SH-SY5Y (cell line): ENCODE data around the gene RABGAP1L.

Experiments
- GATA2 ChIP-seq: IDR thresholded peaks from 2 replicates; pipeline ENCODE4 v1.6.1; 2011; ENCODE audit warnings: mild to moderate bottlenecking, low read depth, low read length
- GATA3 ChIP-seq: IDR thresholded peaks from 2 replicates; pipeline ENCODE4 v1.6.1; 2011; ENCODE audit warnings: low read depth, mild to moderate bottlenecking, low read length, moderate library complexity

RABGAP1L gene

DNA sequence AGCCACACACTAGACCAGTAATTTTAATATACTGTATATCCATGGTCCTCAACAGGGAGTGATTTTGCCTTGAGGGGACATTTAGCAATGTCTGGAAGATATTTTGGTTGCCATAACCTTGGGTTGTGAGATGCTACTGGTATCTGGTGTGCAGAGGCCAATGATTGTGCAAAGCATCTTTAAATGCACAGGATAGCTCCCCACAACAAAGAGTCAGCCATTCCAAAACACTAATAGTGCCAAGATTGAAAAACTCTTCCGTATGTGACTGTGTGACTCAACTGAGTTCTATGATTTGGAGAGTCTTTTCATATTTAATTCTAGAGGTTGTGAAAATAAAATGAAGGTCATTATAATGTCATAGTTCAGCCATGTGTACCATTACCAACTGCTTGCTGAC is 699.0 kb downstream of the RABGAP1L start:
- TF ChIP-seq GATA2 (no peak), GATA3 (no peak)

DNA sequence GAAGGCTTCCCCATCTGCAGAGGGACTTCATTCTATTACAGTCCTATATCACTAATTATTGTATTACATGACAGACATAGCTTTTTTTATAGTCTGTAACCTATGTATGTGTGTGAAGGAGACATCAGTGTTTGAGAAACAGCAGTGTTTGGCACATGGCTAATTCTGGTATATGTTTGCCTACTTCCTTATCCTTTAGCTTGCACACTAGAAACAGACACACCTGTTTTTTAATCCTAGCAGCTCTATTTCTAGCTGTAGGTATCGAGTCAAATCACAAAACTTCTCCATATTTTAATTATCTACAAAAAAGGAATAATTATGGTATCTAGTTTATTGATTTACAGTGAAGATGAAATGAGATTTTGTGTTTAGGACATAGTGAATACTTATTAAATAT is 711.0 kb downstream of the RABGAP1L start:
- TF ChIP-seq GATA2 (no peak), GATA3 (no peak)

DNA sequence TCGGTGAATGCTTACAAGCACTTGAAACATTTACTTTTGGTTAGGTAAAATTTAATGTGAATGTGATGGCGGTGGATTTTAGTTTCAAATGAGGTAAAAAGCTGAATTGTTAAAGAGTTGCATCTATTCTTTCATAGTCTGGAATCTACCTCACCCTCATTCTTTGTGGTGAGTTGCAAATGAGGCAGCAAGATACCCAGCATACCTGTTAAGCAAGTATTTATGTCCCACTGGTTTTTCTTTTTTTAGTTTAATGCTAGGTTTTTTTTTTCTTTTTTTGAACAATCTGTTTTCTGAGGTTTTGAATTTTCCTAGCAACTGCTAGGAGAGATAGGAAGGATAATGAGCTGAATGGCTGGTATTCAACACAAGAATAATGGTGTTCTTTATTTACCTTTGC is 712.6 kb downstream of the RABGAP1L start:
- TF ChIP-seq GATA2 (no peak), GATA3 (no peak)

DNA sequence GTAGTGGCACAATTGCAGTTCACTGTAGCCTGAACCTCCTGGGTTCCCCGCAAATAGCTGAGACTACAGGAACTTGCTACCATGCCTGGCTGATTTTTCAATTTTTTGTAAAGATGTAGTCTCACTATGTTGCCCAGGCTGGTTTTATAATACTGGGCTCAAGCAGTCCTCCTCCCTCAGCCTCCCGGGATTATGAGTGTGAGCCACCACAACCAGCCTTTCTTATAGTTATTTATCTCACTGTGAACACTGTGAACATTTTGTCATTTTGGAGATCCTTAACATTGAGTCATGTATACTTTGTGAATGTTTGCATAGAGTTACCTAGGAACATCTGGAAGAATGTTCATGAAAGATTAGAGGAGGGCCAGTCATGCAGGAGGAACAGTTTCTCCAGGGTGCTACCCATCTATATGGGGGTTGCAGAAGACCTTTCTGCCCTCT is 713.3 kb downstream of the RABGAP1L start:
- no peak for TF ChIP-seq GATA3
- no peak for TF ChIP-seq GATA2

DNA sequence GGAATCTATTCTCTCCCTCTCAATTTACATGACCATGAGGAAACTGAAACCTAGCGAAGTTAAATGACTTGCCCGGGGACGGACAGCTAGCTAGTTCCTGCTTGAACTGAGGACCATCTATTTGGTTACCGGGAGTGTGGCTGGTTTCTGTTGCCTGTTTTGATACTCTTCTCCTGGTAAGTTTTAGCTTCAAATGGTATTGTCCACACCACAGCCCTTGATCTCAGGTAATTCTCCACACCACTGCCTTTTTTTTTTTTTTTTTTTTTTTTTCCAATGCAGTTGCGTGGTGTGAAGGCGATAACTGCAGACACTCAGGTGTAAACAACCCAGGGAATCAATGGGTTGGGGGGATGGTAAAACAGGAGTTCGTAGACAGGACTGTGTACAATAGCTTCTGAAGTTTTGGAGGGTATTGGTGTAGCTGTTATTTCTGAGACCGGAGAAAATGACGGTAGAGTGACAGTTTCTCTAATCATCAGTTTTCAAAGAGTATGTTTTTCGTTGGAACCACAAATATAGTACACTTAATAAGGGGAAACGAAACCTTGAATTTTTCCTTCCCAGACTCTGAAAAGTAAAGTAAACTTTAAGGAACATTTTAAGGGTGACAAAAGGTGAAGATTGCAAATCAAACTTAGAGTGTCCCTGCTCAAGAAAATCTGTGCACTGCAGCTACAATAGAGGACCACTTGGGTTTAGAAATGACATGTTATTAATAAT is 715.2 kb downstream of the RABGAP1L start:
- TF ChIP-seq GATA2 (no peak), GATA3 (no peak)

DNA sequence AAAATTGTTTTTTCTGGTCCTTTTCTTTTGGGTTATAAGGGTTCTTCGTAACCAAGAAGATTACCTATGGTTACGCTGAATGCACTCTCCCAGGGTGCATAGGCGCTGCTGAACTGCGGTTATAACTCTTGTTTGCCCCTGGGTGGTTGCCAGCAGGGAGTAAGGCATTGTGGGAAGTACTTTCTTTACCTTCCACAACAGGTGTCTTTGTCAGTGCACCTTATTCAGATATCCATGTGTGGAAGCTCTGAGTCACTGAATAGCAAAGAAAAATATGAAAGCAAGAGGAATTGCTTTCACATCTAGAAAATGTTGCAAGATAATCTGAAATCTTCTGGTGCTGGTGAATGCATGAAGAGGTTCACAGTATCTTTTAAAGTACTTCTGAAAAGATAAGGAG is 716.0 kb downstream of the RABGAP1L start:
- no peak for TF ChIP-seq GATA3
- no peak for TF ChIP-seq GATA2

DNA sequence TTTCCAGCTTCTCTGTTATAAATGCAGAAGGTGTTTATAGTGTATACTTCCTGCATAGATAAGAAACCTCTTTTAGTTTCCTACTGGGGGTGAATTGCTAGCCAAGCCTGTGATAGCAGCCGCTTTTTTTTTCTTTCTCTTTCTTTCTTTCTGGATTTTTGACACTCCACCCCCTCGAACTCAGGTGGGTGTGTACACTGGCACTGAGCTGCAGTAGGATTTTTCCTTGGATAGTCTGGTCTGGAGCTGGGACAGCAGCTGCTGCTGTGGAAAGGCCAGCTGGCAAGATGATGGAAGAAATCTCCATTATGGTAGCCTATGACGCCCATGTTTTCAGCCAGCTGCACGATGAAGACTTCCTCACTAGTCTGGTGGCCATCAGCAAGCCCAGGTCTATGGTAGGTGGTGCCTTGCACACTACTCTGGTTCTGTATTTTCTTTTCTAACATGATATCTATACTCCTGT is 717.9 kb downstream of the RABGAP1L start:
- no peak for TF ChIP-seq GATA2
- no peak for TF ChIP-seq GATA3

DNA sequence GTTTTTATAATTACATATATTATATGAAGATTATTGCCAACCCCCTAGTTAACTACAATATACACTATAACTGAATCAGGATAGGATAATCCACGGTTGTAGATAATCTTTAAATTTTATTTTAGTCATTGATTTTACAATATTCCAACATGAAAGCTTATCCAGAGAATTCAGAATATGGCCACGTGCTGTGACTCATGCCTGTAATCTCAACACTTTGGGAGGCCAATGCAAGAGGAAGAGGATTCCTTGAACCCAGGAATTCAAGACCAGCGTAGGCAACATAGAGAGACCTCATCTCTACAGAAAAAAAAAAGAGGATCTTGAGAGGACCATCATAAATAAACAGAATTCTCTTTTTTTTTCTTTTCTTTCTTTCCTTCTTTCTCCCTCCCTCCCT is 720.9 kb downstream of the RABGAP1L start:
- TF ChIP-seq GATA2, result no peak
- TF ChIP-seq GATA3, result no peak

DNA sequence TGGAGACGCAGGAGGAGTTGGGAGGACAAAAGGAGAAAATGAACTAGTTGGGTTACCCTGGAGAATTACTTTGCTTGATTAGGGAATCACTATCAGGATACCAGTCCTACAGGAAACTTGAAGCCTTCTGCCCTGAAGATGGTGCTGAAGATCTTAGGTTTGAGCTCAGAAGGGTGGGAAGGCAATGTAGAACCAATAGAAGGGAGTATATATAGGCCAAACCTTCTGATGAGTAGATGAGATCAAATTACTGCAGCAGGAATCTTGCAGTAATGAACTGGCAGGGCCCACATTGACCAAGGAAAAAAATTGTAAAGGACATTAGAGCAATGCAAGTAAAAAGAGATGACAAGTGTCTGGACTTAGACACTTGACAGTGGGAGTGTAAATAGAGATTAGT is 724.1 kb downstream of the RABGAP1L start:
- TF ChIP-seq GATA3 (no peak), GATA2 (no peak)

DNA sequence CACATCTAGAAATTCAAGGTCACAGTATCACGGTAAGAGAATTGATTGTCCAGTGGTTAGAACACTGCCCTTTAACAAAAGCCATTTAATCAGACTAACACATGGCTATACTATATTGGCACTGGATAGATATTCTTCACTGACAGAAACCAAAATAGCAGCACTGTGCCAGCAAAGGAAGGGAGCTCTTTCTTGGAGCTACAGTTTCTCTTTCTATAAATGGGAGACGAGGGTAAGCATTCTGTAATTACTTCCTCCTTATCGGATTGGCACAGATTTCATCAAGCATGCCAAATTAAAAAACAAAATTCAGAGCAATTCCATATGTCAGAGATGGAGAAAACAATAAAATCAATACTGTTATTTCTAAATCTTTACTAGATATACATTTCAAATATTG is 724.7 kb downstream of the RABGAP1L start:
- TF ChIP-seq GATA2 (no peak), GATA3 (no peak)

DNA sequence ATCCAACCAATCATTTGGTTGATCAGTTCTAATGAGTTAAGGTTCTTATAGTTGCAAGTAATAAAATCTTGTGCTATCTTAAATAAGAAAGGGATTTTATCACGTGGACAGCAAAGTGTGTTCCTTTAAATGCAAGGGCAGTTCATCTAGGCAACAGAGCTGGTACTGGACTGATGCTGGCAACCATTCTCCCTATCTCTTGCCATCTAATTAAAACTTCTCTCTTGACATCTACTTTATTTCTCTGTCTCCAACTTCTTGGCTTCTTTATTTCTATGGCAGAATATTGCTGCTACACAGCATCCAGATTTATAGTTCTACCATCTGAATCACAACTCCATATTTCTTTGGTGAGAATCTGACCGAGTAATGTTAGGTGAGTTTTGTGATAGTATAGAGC is 725.2 kb downstream of the RABGAP1L start:
- no peak for TF ChIP-seq GATA2
- TF ChIP-seq GATA3, result no peak

DNA sequence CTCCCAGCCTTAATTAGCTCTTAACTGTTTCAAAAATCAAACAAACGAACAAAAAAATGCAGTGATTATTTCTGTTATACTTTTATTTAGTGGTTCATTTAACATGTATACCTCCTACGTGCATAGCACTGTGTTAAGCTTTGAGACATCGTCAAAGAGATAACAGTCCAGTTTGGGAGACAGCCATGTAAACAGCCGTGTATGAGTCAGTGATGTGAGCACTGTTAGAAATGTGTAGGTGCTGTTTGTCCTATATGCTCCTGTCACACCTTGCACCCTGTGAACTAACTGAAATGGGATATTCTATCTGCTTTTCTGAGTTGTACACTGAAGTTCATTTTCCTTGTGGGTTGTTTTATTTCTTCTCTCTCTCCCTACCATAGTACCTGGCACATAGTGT is 730.7 kb downstream of the RABGAP1L start:
- no peak for TF ChIP-seq GATA2

DNA sequence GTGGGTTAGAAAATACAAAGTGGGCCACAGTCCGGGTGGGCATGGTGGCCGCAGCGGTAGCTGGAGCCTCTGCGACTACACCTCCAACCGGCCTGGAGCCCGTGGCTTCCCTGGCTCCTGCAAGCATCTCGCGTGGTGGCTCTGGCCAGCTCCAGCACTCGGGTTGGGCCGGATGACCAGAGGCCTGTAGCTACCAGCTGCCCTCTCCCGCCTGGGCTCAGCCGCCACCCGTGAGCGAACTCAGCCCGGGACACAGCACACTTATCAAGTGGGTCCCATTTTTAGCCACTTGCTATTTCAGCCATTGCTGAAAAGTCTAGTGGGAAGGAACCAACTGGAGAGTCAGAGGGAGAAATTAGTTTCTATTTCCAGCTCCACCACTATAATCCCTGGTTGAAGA is 732.7 kb downstream of the RABGAP1L start:
- TF ChIP-seq GATA3 (no peak), GATA2 (no peak)

DNA sequence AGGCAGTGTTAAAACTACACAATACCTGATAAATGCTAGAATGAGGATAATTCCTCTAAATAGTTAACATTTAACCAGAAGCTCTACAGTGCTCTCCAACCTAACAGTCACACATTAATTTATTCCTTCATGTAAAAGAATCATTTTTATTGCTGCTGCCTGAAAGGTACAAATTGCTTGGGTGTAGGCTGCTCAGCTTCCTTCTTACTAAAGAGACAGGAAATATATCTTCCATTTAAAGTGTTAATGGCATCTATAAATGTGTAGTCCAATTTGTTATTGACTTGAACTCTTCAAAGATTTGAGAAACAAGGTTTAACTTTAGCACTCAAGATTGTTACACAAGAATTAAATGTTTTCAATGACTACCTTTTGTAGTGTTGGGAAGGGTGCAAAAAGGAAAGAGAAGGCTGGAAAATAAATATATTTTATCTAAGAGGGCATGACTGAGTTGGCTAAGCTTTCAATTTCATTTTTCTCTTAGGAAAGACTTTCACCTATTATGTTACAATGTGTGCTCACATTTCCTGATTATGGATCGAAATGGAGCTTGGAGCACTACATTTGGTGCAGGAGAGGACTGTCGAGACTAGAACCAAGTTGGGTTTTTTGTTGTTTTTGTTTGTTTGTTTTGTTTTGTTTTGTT is 734.9 kb downstream of the RABGAP1L start:
- TF ChIP-seq GATA3 (no peak), GATA2 (no peak)

DNA sequence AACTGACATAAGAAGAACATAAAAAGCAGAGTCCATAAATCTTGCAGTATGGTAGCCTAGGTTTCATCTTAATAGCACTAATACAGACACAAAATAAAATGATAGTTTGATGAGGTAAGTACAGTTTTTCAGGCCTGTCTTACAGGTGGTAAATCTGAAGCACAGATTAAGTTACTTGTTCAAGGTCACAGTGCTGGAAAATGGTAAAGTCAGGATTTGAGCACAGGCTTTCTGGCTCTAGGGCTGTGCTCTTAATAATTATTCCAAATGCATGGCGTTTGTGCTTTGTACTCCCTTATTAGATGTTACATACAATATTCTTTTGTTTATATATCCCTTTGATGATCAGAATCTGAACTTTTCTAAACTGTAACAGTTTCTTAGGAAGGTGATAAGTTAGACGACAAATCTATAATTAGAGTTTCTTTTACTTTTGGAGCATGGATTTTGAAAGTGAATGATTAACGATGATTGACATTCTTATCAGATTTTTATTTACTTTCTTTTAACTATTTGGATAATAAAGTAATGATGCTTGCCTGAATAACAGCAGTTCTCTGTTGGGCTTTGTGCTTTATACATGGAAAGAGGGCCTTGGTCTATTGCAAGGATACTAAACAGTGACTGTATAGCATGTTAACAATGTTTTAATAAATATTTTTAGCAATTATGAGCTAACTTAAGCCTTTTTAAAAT is 738.9 kb downstream of the RABGAP1L start:
- no peak for TF ChIP-seq GATA2
- TF ChIP-seq GATA3, result no peak
